ENCODE data around the gene FAM89B. TPM values are rescaled to one million over a fixed set of nuclear protein-coding genes. Genes with fewer than 3 reads are reported as not detected.

Gene FAM89B
- total and polyA plus RNA-seq, 2 donors (not counting 3 experiments of a cell fraction or from before 2014, with no cell fraction given): 63.1 to 153 TPM

DNA sequence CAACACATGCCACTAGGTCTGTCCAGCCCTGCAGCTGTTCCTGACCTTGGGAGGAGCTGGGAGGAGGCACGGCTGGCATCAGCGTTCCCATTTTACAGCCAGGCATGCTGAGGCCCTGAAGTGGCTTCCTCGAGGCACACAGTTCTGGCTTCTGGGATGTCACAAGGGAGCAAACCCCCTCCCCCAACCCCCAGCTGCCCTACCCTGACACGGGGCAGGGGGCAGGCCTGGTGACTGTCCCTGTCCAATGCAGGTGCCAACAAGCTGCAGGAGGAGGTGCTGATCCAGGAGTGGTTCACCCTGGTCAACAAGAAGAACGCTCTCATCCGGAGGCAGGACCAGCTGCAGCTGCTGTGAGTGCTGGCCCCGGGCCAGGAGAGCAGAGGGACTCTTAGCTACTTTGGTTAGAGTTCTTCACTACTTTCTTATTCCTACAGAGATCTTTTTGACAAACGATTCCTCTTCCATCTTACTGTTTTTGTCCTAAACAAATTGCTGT is 18.0 kb downstream of the FAM89B start:
- BruUV-seq (replicated peaks): no TSS peak
- TF ChIP-seq GATA2 (IDR thresholded peaks at IDR 0.05; ENCODE audit: insufficient read depth, insufficient read length, low read depth, low read length) (no peak), POLR2A (IDR thresholded peaks at IDR 0.05; ENCODE audit: low read depth, low read length) (no peak), FOS (IDR thresholded peaks at IDR 0.05; ENCODE audit: borderline replicate concordance, insufficient read depth, low read length) (no peak), POLR2AphosphoS5 (IDR thresholded peaks at IDR 0.05; ENCODE audit: insufficient read depth, low read depth, low read length) (no peak), EZH2 (IDR thresholded peaks at IDR 0.05; ENCODE audit: borderline replicate concordance, low read depth, low read length, severe bottlenecking) (no peak), JUN (IDR thresholded peaks at IDR 0.05; ENCODE audit: borderline replicate concordance, insufficient read depth, insufficient read length, low read depth) (no peak), MYC (IDR thresholded peaks at IDR 0.05; ENCODE audit: low read depth, low read length) (no peak)
- TF ChIP-seq, protein P1, sequence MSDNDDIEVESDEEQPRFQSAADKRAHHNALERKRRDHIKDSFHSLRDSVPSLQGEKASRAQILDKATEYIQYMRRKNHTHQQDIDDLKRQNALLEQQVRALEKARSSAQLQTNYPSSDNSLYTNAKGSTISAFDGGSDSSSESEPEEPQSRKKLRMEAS (IDR thresholded peaks at IDR 0.05; ENCODE audit: insufficient read depth, insufficient read length): no peak
- H3K4me2 ChIP-seq (ENCODE audit: insufficient read depth, low read length): no peak overlapping the region
- POLR2A ChIA-PET: no interaction called here
- no peaks in the 10 kb centered on the region for H3K27me3 ChIP-seq (ENCODE audit: control insufficient read depth in 2 of 2, insufficient read depth in 2 of 2, low read length in 2 of 2)
- FAIRE-seq (no peak), DNase-seq (ENCODE audit: low read depth, low spot score) (no peak)
- no peak overlapping the region for H3K4me3 ChIP-seq (replicated peaks in 1 of 3; ENCODE audit: insufficient read depth in 1 of 3, low read depth in 1 of 3, low read length in 3 of 3)
- H3K9me3 ChIP-seq (replicated peaks; ENCODE audit: control insufficient read depth, insufficient read depth, low read length): no peaks in the 10 kb centered on the region
- dilution Hi-C loops (cut with MboI; ENCODE audit: extremely low pct_ligation_motif_present, low sequenced_read_pairs) (no loop called here), intact Hi-C loops (cut with micrococcal nuclease) (loop anchor here (5.0 kb wide), 1 partner anchor 223 kb away; no protein-coding TSS in a partner anchor)
- CTCF ChIA-PET: interaction anchor here (1.1 to 12.2 kb wide), 8 partner anchors 16 to 58 kb away, joined by 3 to 206 read pairs (median 4); partner anchors contain the start of genes EHBP1L1, FAM89B, PCNX3 and ZNRD2
- no peak overlapping the region for H3K27ac ChIP-seq (ENCODE audit: insufficient read depth, low read depth, low read length)
- no peaks in the 10 kb centered on the region for H3K9me1 ChIP-seq (replicated peaks; ENCODE audit: control insufficient read depth, extremely low read depth, insufficient read depth, low read length)
- no peaks in the 10 kb centered on the region for H3K36me3 ChIP-seq (ENCODE audit: control insufficient read depth in 2 of 2, extremely low read depth in 1 of 2, insufficient read depth in 2 of 2, low read length in 2 of 2)
- no peaks in the 10 kb centered on the region for H3K79me2 ChIP-seq (ENCODE audit: control insufficient read depth, insufficient read depth, low read length)
- H3K9ac ChIP-seq (replicated peaks; ENCODE audit: extremely low read depth, insufficient read depth, low read length): no peak overlapping the region
- H3K4me1 ChIP-seq (ENCODE audit: control insufficient read depth, extremely low read depth, insufficient read depth, low read length): peaks cover 7% of the 10 kb centered on the region
- no peaks in the 10 kb centered on the region for H4K20me1 ChIP-seq (replicated peaks; ENCODE audit: control insufficient read depth, extremely low read depth, insufficient read depth, low read length)
- H2AFZ ChIP-seq (ENCODE audit: low read depth, low read length): no peak overlapping the region

All from endothelial cell of umbilical vein (primary cell).